ENCODE measurements around the gene SULT4A1.

Gene SULT4A1

DNA sequence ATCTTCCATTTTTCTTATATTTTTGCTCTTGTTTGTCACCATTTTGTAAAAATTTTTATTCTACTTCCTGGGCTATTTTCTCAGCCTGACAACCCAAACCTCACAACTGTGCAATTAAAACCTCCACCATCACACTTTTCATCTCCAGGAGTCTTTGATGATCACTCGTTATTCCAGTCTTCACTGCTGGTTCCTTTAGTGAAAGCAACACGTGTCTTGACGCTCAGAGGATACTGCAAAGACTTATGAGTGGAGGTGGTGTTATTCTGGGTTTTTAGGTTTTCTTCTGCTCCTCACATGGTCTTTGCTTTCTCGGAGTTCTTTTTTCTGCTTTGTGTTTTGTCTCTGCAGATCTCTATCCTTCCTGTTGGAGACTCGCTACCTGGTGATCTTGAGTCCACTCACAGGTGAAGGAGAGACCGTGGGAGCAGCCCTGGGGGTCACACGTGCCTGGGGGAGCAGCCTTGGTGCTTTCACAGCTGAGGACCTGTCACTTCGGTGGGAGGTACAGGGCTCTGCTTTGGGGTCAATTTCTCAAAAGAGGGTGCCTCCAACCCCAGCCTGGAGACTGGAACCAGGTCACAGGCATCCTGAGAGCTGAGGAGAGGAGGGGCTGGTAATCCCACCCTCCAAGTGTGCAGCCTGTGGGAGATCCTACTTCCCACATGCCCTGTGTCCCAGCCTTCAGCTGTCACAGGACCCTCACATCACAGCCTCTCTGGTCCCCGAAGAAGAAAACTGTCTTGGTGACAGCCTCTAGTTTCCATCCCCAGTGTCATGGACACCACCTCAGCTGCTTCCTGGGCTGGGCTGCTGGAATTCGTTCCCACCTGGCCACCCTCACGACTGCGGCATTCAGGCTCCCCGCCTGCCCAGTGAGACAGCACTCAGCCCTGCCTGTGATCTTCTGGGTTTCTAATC lies 11.0 kb downstream of the SULT4A1 start:
- no peak for TF ChIP-seq SIN3A (IDR thresholded peaks at IDR 0.05; ENCODE audit: borderline replicate concordance, insufficient read depth, low read length)
- TF ChIP-seq POLR2AphosphoS5 (IDR thresholded peaks at IDR 0.05; ENCODE audit: low read depth, low read length), result no peak
- TF ChIP-seq FOXP2 (optimal IDR thresholded peaks at IDR 0.05; ENCODE audit: borderline replicate concordance, extremely low read depth, extremely low read length, insufficient read depth), result no peak
- TF ChIP-seq TAF1 (IDR thresholded peaks at IDR 0.05; ENCODE audit: borderline replicate concordance, insufficient read depth, low read length), result no peak
- TF ChIP-seq, protein P1, sequence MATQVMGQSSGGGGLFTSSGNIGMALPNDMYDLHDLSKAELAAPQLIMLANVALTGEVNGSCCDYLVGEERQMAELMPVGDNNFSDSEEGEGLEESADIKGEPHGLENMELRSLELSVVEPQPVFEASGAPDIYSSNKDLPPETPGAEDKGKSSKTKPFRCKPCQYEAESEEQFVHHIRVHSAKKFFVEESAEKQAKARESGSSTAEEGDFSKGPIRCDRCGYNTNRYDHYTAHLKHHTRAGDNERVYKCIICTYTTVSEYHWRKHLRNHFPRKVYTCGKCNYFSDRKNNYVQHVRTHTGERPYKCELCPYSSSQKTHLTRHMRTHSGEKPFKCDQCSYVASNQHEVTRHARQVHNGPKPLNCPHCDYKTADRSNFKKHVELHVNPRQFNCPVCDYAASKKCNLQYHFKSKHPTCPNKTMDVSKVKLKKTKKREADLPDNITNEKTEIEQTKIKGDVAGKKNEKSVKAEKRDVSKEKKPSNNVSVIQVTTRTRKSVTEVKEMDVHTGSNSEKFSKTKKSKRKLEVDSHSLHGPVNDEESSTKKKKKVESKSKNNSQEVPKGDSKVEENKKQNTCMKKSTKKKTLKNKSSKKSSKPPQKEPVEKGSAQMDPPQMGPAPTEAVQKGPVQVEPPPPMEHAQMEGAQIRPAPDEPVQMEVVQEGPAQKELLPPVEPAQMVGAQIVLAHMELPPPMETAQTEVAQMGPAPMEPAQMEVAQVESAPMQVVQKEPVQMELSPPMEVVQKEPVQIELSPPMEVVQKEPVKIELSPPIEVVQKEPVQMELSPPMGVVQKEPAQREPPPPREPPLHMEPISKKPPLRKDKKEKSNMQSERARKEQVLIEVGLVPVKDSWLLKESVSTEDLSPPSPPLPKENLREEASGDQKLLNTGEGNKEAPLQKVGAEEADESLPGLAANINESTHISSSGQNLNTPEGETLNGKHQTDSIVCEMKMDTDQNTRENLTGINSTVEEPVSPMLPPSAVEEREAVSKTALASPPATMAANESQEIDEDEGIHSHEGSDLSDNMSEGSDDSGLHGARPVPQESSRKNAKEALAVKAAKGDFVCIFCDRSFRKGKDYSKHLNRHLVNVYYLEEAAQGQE (IDR thresholded peaks at IDR 0.05; ENCODE audit: insufficient read depth in 1 of 2, low read depth in 2 of 2, low read length in 2 of 2), result no peak

DNA sequence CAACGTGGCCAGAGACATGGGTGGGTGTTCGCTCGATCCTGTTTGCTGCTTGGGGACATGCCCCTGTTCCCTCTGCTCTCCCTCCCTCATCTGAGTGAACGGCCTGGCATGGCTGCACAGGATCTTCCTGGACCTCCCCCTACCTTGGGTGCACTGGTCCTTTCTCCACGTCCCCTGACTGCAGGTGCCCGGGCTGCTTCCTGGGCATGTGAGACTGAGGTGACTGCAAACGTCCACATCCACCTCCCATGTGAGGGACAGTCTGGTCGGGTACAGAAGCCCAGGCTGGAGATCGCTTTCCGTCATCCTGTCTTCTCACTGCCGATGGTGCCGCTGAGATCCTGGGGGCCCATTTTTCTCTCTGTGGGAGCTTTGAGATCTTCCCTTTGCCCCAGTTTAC lies 11.8 kb downstream of the SULT4A1 start:
- TF ChIP-seq FOXP2 (optimal IDR thresholded peaks at IDR 0.05; ENCODE audit: borderline replicate concordance, extremely low read depth, extremely low read length, insufficient read depth) (no peak), POLR2AphosphoS5 (IDR thresholded peaks at IDR 0.05; ENCODE audit: low read depth, low read length) (no peak), SIN3A (IDR thresholded peaks at IDR 0.05; ENCODE audit: borderline replicate concordance, insufficient read depth, low read length) (no peak), TAF1 (IDR thresholded peaks at IDR 0.05; ENCODE audit: borderline replicate concordance, insufficient read depth, low read length) (no peak)
- TF ChIP-seq, protein P1 (IDR thresholded peaks at IDR 0.05; ENCODE audit: insufficient read depth in 1 of 2, low read depth in 2 of 2, low read length in 2 of 2), result no peak

DNA sequence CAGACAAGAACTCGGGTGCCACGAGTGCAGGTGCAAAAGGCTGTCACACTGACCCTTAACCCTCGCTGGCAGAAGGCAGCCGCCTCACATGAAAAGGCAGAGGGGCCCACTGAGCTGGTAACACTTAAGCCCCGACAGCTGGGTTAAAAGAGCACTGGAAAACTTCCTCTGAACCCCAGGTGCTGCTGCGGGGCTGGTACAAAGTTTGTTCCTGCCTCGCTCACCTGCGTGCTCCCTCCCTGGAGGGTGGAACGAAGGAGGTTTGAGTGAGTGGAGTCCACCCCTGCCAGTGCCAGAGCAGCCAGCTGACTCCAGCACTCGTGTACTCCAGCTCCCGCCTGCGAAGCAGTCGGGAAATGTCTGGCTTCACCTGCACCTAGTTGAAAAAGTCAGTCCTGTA lies 12.6 kb downstream of the SULT4A1 start:
- no peak for TF ChIP-seq TAF1 (IDR thresholded peaks at IDR 0.05; ENCODE audit: borderline replicate concordance, insufficient read depth, low read length)
- TF ChIP-seq, protein P1 (IDR thresholded peaks at IDR 0.05; ENCODE audit: insufficient read depth in 1 of 2, low read depth in 2 of 2, low read length in 2 of 2), result no peak
- no peak for TF ChIP-seq SIN3A (IDR thresholded peaks at IDR 0.05; ENCODE audit: borderline replicate concordance, insufficient read depth, low read length)
- no peak for TF ChIP-seq FOXP2 (optimal IDR thresholded peaks at IDR 0.05; ENCODE audit: borderline replicate concordance, extremely low read depth, extremely low read length, insufficient read depth)
- no peak for TF ChIP-seq POLR2AphosphoS5 (IDR thresholded peaks at IDR 0.05; ENCODE audit: low read depth, low read length)

DNA sequence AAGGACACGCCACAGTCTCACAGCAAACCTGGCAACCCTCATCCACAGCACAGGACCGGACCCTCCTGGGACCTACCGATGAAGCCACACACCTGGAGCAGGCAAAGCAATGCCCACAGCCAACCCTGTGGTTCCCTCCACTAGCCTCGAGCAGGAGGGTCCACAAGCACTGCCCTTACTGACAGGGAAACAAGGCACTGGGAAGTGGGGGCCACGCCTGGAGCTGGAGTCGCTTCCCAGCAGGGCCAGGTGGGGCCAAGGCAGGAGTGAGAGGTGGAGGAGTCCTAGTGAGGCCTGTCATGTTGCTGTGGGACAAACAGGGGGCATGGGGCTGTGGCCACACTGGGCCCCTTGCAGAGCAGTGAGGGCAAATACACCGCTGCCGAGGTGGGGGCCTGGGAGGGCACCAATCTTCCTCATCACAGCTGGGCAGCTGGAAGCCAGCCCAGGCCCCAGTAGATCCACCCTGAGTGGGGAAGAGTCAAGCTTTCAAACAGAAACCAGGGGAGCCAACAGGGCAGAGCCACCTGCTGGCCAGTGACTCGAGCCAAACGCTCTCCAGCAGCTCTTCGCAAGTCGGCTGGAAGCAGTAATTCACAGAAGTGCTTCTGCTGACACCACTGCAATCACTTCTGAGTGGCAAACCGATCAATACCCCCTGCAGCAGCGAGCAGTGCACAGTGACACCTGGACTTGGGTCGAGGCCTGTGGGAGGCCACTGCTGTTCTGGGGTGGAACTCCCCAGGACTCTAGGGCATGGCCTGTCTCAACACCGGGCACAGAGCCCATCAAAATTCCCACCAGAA lies 13.7 kb downstream of the SULT4A1 start:
- TF ChIP-seq TAF1 (IDR thresholded peaks at IDR 0.05; ENCODE audit: borderline replicate concordance, insufficient read depth, low read length) (no peak), SIN3A (IDR thresholded peaks at IDR 0.05; ENCODE audit: borderline replicate concordance, insufficient read depth, low read length) (no peak), POLR2AphosphoS5 (IDR thresholded peaks at IDR 0.05; ENCODE audit: low read depth, low read length) (no peak), FOXP2 (optimal IDR thresholded peaks at IDR 0.05; ENCODE audit: borderline replicate concordance, extremely low read depth, extremely low read length, insufficient read depth) (no peak)
- TF ChIP-seq, protein P1 (IDR thresholded peaks at IDR 0.05; ENCODE audit: insufficient read depth in 1 of 2, low read depth in 2 of 2, low read length in 2 of 2), result no peak

Measured in PFSK-1 (cell line).